ENCODE results near the gene ICAM3.
"Not testable (repeated sequence)": the region's sequence is repeated elsewhere in the genome, so short reads cannot be mapped to it uniquely, and the experiment has no call there.

The ICAM3 gene

DNA sequence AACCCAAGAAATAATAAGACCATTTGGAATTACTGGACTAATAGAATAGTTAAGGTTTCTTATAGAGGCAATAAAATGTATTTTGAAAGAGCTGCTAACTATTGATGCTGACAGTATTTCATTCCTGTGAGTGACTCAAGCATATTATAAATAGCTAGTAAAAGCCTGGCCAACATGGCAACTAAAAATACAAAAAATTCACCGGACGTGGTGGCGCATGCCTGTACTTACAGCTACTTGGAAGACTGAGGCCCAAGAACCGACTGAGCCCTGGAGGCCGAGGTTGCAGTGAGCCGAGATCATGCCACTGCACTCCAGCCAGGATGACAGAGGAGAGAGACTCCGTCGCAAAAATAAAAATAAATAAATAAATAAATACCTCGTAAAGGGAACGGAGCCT lies 5.4 kb upstream of the ICAM3 start:
- no peak for DNase-seq (ENCODE audit: low spot score)

DNA sequence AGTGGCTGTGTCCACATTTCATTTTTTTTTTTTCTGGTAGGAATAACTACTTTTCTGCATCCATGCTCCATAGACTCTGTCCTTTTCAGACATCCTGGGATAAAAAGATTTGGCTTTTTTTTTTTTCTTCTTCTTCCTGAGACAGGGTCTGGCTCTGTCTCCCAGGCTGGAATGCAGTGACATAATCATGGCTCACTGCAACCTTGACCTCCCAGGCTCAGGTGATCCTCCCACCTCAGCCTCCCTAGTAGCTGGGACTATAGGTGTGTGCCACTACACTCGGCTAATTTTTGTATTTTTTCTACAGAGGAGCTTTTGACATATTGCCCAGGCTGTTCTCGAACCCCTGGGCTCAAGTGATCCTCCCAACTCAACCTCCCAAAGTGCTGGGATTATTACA lies 4.1 kb upstream of the ICAM3 start:
- no peak for DNase-seq (ENCODE audit: low spot score)

DNA sequence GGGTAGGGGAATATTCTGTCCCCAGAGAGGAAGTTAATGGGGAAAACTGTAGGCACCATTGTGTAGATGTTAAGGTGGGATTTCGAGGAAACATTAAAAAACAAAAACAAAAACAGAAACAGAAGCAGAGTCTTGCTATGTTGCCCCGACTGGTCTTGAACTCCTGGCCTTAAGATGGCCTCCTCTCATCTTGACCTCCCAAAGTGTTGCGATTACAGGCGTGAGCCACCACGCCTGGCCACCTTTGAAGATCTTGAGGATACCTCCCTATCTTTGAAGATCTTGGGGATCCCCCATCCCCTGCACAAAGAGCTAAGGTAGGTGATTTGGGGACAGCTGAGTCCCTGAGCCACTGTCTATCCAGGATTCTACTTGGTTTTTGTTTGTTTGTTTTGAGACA lies 553 bp upstream of the ICAM3 start:
- DNase-seq (ENCODE audit: low spot score) = no peak

DNA sequence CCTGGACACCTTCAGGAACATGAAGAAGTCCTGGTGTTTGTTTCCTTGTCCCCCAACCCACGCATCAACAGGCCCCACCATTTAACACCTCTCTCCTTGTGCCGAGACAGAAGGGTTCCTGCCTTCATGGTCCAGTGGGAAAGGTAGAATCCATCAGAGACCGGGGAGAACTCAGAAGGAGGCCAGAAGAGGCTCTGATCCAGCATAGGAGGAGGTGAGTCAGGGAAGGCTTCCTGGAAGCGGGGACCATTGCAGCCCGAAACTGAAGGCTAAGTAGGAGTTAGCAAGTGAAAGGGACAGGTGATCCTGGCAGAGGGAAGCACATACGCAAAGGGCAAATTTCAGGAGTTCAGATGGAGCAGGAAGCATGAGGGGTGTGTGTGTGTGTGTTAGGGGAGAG lies 484 bp downstream of the ICAM3 start:
- no peak for DNase-seq (ENCODE audit: low spot score)

DNA sequence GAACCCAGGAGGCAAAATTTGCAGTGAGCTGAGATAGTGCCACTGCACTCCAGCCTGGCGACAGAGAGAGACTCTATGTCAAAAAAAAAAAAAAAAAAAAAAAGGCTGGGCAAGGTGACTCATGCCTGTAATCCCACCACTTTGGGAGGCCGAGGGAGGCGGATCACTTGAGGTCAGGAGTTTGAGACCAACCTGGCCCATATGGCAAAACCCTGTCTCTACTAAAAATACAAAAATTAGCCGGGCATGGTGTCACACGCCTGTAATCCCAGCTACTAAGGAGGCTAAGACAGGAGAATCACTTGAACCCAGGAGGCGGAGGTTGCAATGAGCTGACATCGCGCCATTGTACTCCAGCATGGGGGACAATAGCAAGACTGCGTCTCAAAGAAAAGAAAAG lies 2.7 kb downstream of the ICAM3 start:
- DNase-seq (ENCODE audit: low spot score) = not testable (repeated sequence)

DNA sequence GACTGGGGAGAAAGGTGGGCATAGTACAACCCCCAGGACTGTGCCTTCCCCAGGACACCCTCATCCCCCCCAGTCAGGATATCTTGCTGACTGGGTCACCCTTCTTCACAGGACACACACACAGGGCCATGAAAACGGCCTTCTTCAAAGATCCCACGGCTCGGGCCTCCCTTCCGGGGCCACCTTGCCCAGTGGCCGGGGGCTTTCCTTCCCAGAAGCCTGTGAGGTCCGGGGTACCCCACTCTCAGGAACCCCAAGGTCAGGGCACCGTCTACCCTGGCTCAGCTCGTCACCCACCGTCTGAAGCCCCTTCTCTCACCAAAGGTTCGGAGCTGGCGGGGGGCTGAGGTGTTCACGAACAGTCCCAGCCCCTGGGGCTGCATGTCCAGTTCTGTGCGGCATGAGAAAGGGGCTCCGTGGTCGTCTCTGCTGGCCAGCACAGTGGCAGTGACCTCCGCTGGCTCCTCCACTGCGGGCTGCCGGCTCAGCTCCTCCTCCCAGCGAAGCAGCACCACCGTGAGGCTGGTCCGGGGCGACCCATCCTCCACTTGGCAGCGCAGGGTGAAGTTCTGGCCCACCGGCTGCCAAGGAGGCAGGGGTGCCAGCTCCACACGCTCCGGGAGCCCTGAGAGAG lies 4.0 kb downstream of the ICAM3 start:
- DNase-seq (ENCODE audit: low spot score) = no peak

DNA sequence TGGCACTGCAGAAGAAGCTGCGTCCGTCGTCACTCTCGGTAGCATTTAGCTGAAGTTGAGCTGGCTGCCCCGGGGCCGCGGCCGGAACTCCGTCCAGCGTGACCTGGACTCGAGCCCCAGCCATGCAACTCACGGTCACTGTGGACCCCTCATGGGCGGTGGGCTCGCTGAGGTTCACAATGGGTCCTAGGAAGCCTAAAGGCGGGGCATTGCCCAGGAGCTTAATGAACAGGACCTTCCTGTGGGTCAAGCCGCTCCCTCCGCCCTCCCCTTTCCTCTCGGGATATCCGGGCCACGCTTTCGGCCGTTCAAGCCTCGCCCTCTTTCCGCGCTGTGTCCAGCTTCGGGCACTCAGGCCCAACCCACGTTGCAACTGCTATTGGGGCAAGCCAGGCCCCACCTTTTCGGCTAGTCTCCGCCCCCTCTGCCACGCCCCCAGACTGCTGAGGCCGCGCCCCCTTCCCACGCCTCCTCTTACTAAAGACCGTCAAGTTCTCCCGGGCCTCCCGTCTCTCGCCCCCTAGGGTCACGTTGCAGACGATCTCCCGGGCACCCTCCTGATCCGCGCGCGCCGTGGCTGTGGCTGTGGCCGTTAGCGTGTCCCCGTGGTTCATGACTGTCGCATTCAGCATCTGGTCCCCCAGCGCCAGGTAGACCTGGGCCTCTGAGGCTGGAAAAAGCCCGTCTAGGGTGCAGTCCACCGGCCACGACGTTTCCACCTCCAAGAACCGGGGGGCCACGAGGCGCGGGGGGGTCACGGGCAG lies 4.7 kb downstream of the ICAM3 start:
- DNase-seq (ENCODE audit: low spot score) = peak; percentile 77

DNA sequence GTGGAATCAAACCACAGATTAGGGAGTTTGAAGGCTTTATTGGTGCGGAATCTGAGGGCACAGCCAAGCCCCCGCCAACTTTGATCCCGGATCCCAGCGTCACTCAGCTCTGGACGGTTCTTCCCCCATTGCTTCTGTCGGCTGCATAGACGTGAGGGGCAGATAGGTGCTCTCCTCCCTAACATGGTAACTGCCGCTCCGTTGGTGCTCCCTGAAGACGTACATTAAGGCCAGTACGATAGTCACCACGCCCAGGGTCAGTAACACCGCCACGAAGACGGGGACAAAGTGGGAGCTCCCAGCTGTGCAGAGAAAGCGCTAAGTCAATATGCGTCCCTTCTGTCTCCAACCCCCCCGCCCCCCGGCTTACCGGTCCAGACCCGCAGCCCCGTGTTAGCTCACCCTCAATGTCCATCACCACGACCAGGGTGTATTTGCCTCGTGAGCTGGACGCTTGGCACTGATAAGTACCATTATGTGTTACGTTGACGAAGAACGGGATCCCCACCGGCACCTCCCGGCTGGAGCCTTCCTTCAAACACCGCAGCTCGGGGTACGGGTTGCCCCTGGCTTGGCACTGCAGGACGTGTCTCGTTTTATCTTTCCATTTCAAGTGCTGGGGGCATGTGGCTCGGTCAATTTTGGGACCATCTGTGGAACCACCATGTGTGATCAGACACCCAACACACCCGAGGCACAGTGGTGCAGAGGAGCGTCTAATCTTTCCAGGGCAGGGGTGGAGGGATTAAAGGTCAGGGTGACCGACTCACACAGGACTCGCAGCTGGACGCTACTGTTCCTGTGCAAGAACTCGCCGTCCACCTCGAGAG lies 5.5 kb downstream of the ICAM3 start:
- no peak for DNase-seq (ENCODE audit: low spot score)

DNA sequence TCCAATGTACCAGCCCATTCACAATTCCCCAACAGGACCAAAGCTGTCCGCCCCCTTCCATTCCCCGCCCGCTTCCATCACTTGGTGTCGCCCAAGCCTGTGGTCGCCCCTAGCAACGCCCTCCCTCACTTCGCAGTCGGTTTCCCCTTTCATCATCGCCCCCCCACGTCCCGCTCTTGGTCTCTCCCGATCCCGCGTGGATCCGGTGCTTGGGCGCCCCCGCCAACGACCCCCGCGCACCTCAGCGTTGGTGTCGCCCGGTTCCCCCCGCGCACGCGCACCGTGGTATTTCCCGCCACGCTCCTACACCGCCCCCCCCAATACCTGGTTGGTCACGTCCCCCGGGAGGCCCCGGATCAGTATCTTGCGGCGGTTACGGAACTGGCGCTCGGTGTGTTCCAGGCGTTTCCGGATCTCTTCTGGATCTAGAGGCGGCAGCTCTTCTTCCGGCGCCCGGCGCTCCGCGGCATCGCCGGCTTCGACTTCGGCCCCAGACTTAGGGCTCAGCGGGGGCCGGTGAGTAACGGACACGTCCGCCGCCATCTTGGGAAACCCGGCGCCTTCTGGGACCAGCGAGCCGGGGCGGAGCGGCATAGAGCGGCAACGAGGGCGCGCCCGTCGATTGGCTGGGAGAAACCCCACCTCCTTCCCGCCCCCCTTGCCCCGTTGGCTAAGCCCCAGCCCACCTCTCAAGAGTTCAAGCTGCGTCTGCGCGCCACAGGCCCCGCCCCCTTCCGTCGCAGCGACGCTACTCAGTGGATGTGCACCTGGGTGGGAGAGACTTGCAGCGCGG lies 6.3 kb downstream of the ICAM3 start, which contains the start of gene RAVER1:
Gene RAVER1, minus strand, starts transcription at position 565 of the 793 bp plus-strand sequence. Its CDS starts 22 bp downstream, at position 543.
- peak; percentile 97 for DNase-seq (ENCODE audit: low spot score)

DNA sequence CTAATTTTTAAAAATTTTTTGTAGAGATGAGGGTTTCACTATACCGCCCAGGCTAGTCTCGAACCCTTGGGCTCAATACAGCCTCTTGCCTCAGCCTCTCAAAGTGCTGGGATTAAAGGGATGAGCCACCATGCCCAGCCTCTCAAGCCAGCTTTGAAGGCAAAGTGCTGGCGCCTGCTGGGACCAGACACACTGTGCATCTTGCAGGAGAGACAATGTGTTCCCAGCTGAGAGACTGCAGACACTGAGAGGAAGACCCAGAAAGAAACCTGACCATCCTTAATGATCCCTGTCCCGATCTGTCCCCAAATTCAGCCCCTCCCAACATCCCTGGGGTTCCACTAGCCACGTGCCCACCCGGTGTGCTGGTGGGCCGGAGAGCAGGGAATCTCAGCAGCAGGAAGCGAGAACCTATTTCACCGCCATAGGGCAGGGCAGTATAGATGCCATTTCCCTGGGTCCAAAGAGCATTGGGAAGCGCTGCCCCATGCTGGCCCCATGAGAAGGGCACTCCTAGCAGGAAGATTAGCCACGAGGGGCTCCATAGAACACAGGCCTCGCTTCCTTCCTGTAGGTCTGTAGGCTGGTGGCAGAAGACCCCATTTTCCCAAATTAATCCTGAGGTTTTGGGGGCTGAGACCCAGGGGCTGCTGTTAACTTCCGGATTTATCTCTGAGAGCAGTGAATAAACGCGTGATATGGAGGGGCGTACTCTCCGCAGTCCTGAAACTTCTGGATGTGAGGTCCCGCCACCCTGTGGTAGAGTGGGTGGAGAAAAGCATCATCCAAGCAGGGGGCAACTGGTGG lies 7.1 kb downstream of the ICAM3 start:
- no peak for DNase-seq (ENCODE audit: low spot score)

DNA sequence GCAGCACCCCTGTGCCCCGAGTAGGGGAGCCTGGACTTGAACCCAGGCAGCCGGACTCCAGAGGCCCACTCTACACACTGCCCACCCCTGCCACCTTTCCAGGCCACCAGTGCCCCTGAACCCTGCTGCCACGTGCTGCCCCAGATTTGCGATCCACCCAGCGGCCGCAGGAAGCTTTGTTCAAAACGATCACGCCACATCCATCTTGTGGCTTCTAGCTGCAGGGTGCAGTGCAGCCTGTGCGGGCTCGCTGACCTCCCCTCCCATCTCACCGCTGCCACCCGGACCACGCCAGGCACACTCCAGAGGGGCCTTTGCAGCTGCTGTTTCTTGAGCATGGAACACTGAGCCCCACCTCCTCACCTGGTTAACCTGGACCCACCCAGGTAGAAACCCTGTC lies 9.9 kb downstream of the ICAM3 start:
- DNase-seq (ENCODE audit: low spot score) = no peak

DNA sequence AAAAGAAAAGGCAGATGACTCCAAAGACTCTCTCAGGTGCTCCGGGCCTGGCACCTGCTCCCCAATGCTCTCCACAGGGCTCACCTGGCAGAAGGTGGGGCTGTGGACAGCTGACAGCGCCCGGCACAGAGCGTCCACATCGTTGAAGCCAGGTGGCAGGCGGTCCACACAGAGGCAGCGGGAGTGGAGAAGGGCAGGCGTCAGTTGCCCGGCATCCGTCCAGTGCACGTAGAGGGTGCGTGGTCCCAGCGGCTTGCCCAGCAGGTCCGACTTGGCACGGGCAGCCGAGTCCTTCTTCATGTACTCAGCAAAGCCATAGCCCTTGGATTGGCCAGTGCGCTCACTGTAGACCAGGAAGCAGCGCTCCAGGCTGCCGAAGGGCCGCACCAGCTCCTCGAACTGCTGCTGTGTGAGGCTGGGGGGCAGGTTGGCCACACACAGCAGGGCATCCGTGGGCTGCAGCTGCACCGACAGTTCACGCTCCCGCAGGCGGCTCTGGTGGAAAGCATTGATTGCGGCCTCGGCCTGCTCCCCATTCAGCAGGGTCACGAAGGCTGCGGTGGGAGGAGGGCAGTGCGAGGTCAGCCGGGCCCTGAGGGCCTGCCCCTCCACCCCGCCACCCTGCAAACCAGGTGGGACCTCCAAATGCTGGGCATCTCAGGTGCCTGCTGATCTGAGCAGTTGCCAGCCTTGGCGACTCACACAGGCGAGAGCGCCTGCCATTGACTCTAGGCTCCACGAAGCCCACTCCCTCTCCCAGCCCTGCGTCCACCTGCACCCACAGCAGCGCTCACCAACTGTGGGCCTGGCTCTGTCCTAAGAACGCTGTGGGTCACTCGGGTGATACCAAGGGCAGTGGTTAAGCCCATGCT lies 10.6 kb downstream of the ICAM3 start:
- no peak for DNase-seq (ENCODE audit: low spot score)

DNA sequence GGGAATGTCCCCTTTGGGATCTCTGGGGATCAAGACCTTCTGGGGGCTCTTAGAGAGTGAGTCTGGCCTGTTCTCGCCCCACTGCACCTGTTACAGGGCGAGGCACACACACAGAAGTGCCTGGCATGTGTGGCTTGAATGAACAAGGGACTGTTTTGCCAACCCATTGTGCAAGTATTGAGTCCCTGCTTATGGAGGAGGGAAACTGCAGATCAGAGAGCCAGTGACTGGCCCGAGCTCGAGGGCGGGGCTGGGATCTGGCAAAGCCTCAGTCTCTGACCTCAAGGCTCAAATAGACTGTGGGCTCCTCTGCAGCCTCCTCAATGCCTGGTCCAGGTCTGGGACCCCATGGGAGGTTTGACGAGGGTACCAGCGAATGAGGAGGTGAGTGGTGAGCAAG lies 11.6 kb downstream of the ICAM3 start:
- DNase-seq (ENCODE audit: low spot score) = no peak

DNA sequence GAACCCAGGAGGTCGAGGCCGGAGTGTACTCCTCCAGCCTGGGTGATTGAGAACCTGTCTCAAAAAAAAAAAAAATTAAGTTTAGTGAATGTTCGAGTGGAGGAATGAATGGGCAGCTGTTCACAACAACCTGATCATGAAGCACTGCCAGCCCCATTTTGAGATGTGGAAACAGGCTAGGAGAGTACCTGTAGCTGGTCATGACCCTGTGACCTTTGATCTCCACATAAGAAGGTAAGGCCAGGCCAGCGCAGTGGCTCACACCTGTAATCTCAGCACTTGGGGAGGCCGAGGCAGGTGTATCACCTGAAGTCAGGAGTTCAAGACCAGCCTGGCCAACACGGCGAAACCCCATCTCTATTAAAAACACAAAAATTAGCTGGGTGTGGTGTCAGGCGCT lies 13.7 kb downstream of the ICAM3 start:
- no peak for DNase-seq (ENCODE audit: low spot score)

DNA sequence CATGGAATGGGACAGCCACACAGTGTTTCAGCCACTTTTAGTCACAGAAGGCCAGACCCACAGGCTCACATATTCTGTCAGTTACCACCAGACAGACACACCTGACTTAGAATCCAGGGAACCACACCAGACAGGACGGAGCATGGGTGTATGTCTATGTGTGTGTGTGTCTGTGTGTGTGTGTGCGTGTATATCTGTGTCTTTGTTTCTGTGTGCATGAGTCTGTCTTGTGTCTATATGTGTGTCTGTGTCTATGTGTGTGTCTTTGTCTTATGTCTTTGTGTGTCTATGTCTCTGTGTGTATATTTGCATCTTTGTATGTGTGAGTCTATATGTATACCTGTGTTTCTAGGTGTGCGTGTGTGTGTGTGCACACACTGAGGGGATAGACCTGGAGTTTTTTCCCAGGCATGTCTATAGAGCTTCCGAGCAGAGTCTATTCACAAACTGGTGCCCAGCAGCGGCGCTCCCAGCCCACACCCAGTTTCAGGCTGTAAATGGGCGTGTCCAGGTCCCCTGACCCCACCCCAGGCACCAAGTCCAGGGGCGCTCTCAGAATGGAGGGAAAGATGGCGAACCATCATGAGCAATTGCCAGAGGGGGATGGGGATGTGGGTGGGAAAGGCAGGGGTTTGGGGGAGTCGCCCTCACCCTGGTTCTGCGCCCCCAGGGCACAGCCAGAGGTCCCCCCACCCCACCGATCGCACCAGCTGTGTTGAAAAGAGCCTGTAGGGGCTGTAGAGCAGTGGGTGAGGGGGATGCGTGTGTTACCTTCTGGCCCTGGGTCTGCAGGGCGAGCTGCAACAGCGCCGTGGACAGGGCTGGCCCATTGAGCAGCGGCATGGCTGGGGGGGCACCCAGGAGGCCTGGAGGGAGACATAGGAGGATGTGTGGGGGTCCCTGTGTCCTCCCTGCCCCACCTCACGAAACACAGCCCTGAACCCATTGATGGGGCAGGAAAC lies 17.3 kb downstream of the ICAM3 start:
- no peak for DNase-seq (ENCODE audit: low spot score)

DNA sequence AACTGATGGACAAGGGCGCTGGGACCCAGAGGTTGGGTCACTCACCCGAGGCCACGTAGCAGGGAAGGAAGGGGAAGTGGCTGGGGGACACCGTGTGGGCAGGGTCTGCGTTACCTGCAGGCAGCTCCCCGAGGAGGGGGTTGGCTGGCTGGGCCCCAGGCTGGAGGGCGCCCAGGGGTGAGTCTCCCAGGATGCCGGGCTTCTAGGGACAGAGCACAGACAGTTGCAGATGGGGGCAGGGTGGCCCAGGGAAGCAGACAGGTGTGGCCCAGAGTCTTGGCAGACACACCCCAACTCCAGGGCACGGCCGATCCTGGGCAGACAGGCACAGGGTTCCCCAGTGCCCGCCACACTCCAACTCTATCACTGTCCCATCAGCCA lies 18.0 kb downstream of the ICAM3 start:
- DNase-seq (ENCODE audit: low spot score) = no peak

DNA sequence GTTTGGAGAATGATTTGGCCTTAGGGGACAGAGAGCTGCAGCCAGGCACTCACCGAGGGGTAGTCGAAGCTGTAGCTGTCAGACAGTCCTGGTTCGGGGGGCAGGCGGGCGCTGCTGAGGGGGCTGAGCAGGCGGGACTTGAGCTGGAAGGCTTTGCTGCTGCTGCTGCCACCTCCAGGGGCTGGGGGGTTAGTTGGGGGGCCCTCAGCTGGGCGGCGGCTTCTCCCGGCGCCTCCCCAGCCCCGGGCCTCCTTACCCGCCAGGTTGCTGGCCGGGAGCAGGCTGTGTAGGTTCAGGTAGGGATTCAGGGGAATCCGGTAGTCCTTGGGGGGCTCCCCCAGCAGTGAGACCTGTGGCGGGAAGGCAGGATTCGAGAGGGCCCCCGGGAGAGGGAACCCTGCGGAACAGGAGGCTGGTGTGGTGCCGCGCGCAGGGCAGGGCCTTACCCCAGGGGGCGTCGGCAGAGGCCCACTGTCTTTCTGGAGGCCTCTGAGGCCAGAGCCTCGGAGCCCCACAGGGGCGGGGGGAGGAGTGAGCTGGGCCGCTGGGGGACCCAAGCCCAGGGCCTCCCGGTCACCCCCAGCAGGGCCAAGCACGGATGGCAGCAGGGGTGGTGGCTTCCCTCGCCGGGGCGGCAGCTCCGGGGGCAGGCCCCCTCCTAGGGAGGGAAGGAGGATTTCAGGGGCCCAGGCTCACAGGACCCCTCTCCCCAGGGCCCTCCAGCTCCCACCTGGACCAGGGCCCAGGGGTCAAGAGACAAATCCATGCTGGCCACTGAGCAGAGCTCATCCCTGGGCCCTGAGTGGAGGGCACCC lies 18.6 kb downstream of the ICAM3 start:
- DNase-seq (ENCODE audit: low spot score) = no peak
